Smooth muscle cell (in vitro differentiated cells): ENCODE measurements around the gene PEAR1. TPM values are rescaled to one million over a fixed set of nuclear protein-coding genes. Genes with fewer than 3 reads are reported as not detected.

Source experiments
- DNase-seq: peaks from one replicate; lab custom pipeline; 2025; ENCODE audit not compliant: unreplicated experiment; lab: John Stamatoyannopoulos, UW
- H2AFZ ChIP-seq: fragments of 200-600 bp; sonication (generic); 2 replicates; pipeline ENCODE4 v1.6.0; 2016; ENCODE audit warnings: antibody characterized with exemption, low read depth, mild to moderate bottlenecking
- H3F3A ChIP-seq: fragments of 200-600 bp; sonication (generic); 2 replicates; pipeline ENCODE4 v1.6.0; 2017; ENCODE audit warnings: antibody characterized with exemption, low read depth
- H3K27ac ChIP-seq: fragments of 200-600 bp; sonication (generic); 2 replicates; pipeline ENCODE4 v1.5.1; 2016; ENCODE audit warnings: low read depth, mild to moderate bottlenecking
- H3K27me3 ChIP-seq: fragments of 200-600 bp; sonication (generic); 2 replicates; pipeline ENCODE4 v1.6.1; 2016; ENCODE audit warnings: low read depth, mild to moderate bottlenecking
- H3K36me3 ChIP-seq: fragments of 200-600 bp; sonication (generic); 2 replicates; pipeline ENCODE4 v1.5.1; 2016; ENCODE audit warnings: low read depth
- H3K4me1 ChIP-seq: fragments of 200-600 bp; sonication (generic); 2 replicates; pipeline ENCODE4 v1.5.1; 2016; ENCODE audit warnings: low read depth
- H3K4me2 ChIP-seq: fragments of 200-600 bp; sonication (generic); 2 replicates; pipeline ENCODE4 v1.6.0; 2016; ENCODE audit warnings: mild to moderate bottlenecking
- H3K4me3 ChIP-seq: fragments of 200-600 bp; sonication (generic); 2 replicates; pipeline ENCODE4 v1.5.1; 2016; ENCODE audit warnings: mild to moderate bottlenecking
- H3K79me2 ChIP-seq: fragments of 200-600 bp; sonication (generic); 2 replicates; pipeline ENCODE4 v1.6.0; 2016; ENCODE audit warnings: low read depth, mild to moderate bottlenecking
- H3K9ac ChIP-seq: fragments of 200-600 bp; sonication (generic); 2 replicates; pipeline ENCODE4 v1.6.0; 2016; ENCODE audit warnings: low read depth
- H3K9me3 ChIP-seq: fragments of 200-600 bp; sonication (generic); replicated peaks from 2 replicates; pipeline ENCODE4 v1.5.1; 2016; ENCODE audit warnings: low read depth
- H4K20me1 ChIP-seq: fragments of 200-600 bp; sonication (generic); 2 replicates; pipeline ENCODE4 v1.6.0; 2016; ENCODE audit warnings: low read depth
- WGBS: methylation state at CpG from one replicate; pipeline ENCODE4 v1.1.7; 2016; ENCODE audit warnings: low lambda C conversion rate; 5-methylcytosine and 5-hydroxymethylcytosine counted together
- polyA plus RNA-seq: library from polyadenylated mRNA; unstranded; fragments of >200 nt; fragmentation: Nextera tagmentation; extraction: Ambion mirVana; gene quantifications from 2 replicates; pipeline ENCODE4 v1.2.1, GENCODE V29; 2016
- total RNA-seq: library from RNA; depleted of rRNA; stranded (reverse); fragments of >200 nt; gene quantifications from 2 replicates; pipeline ENCODE4 v1.2.3, GENCODE V29; 2014
- TF ChIP-seq, protein P1 (sequence below): fragments of 200-600 bp; sonication (generic); IDR thresholded peaks from 2 replicates; pipeline ENCODE4 v1.5.1; 2017; ENCODE audit warnings: borderline replicate concordance, mild to moderate bottlenecking, antibody characterized with exemption; ENCODE audit not compliant: insufficient read depth, poor library complexity, severe bottlenecking

PEAR1 gene
- total and polyA plus RNA-seq, 2 experiments from 2014 or later, result 2.3 to 3.7 TPM

DNA sequence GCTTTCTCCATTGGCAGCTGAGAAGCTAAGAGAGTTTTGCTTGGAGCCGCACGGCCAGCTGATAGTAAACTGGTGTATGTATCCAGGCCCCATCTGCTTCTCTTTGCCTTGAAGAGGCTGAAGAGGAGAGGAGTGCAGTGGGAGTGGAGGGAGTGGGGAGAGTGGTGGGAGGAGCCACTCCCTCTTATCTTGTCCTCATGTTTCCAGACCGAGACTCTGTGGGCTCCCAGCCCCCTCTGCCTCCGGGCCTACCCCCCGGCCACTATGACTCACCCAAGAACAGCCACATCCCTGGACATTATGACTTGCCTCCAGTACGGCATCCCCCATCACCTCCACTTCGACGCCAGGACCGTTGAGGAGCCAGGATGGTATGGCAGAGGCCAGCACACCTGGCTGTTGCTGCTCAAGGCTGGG is 20.9 kb downstream of the PEAR1 start:
- no peak overlapping the region for H3K27ac ChIP-seq
- H4K20me1 ChIP-seq, result no peaks in the 10 kb centered on the region
- H3K79me2 ChIP-seq, result no peaks in the 10 kb centered on the region
- no peaks in the 10 kb centered on the region for H3K9me3 ChIP-seq
- peaks cover 3% of the 10 kb centered on the region for H3K4me1 ChIP-seq
- peaks cover 6% of the 10 kb centered on the region for H3F3A ChIP-seq
- no peaks in the 10 kb centered on the region for H3K36me3 ChIP-seq
- no peak for DNase-seq
- peak overlapping the region; percentile 77 for H3K4me2 ChIP-seq
- H3K9ac ChIP-seq, result no peak overlapping the region
- no peaks in the 10 kb centered on the region for H3K27me3 ChIP-seq
- H3K4me3 ChIP-seq, result no peak overlapping the region
- TF ChIP-seq, protein P1, sequence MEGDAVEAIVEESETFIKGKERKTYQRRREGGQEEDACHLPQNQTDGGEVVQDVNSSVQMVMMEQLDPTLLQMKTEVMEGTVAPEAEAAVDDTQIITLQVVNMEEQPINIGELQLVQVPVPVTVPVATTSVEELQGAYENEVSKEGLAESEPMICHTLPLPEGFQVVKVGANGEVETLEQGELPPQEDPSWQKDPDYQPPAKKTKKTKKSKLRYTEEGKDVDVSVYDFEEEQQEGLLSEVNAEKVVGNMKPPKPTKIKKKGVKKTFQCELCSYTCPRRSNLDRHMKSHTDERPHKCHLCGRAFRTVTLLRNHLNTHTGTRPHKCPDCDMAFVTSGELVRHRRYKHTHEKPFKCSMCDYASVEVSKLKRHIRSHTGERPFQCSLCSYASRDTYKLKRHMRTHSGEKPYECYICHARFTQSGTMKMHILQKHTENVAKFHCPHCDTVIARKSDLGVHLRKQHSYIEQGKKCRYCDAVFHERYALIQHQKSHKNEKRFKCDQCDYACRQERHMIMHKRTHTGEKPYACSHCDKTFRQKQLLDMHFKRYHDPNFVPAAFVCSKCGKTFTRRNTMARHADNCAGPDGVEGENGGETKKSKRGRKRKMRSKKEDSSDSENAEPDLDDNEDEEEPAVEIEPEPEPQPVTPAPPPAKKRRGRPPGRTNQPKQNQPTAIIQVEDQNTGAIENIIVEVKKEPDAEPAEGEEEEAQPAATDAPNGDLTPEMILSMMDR, result no peak
- WGBS, result 26% methylated on average over 8 of the region's 9 CpGs
- no peak overlapping the region for H2AFZ ChIP-seq

DNA sequence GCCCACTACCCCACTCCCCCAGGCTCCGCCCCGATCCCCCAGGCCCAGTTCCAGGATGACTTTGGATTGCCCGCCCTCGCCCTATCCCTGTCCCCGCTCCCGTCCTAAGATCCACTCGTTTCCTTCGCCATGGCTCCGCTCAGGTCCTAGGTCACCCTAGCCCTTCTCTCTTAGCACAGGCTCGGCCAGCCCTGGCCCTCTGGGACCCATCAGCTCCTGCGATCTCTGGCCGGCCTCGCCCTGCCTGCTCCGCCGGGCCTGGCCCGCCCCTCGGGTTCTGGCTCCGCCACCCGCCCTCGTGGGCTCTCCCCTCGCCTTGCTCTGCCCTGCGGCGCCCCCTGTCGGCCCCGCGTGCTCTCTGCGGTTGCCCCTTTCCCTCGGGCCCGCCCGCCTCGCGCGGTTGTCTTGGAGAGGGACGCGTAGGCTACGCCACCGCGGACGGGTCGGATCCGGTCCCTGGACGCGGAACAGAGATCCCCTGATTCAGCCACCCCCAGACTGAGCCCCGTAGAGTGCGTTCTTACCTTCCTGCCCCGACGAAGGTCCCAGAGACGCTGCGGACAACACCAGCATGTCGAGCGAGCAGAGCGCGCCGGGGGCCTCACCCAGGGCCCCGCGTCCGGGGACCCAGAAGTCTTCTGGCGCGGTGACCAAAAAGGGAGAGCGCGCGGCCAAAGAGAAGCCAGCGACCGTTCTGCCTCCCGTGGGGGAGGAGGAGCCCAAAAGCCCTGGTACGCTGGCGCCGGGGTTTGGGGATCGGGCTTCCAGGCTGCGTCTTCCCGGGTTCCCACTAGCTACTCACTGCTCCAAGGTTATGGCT is 26.9 kb downstream of the PEAR1 start, which contains the start of gene LRRC71:
Gene LRRC71, plus strand, starts transcription at position 400 of the 820 bp plus-strand sequence. Its CDS starts 172 bp downstream, at position 572.
- Histone ChIP-seq H3K79me2 (no peaks in the 10 kb centered on the region), H2AFZ (no peak within 1 kb of the TSS), H3K27me3 (peaks cover 50% of the 10 kb centered on the region), H3K36me3 (no peaks in the 10 kb centered on the region), H3K4me2 (peak within 1 kb of the TSS; percentile 80), H4K20me1 (peaks cover 7% of the 10 kb centered on the region), H3K4me1 (peaks cover 11% of the 10 kb centered on the region), H3K27ac (no peak within 1 kb of the TSS), H3F3A (peaks cover 4% of the 10 kb centered on the region), H3K9me3 (no peaks in the 10 kb centered on the region), H3K4me3 (peak within 1 kb of the TSS; percentile 43), H3K9ac (no peak within 1 kb of the TSS)
- 4% methylated on average over 57 of the region's 71 CpGs for WGBS
- TF ChIP-seq, protein P1, result peak; percentile 95
- peak; percentile 68 for DNase-seq

DNA sequence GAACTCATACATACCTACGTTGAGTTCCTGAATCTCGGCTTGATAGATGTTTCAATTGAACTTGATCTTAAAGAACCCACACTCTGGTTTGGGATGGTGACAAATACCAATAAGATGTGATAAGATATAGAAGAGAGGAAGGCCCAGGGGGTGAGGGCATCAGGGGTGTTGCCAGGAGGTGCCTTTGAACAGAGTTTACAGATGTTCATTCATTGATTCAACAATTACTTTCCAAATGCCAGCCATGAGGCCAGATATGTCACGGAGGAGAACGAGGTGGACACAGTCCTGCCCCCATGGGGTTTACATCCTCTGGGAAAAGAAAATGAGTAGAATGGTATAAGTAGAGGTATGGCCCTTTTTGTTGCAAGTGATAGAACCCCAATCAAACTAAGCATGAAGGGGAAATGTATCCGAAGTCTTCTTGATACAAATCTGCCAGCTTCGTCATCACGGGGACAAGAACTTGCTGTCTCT is 27.6 kb downstream of the PEAR1 start:
- H3K79me2 ChIP-seq, result no peaks in the 10 kb centered on the region
- no peak overlapping the region for H3K27ac ChIP-seq
- H3K9me3 ChIP-seq, result no peaks in the 10 kb centered on the region
- no peak overlapping the region for H2AFZ ChIP-seq
- H3K4me1 ChIP-seq, result peaks cover 11% of the 10 kb centered on the region
- H3K36me3 ChIP-seq, result no peaks in the 10 kb centered on the region
- no peak overlapping the region for H3K4me3 ChIP-seq
- H3K4me2 ChIP-seq, result peak overlapping the region; percentile 80
- DNase-seq, result no peak
- no peak overlapping the region for H3K9ac ChIP-seq
- H3K27me3 ChIP-seq, result peaks cover 50% of the 10 kb centered on the region
- peaks cover 11% of the 10 kb centered on the region for H4K20me1 ChIP-seq
- 56% methylated on average over 7 of the region's 7 CpGs for WGBS
- TF ChIP-seq, protein P1, result no peak
- peaks cover 4% of the 10 kb centered on the region for H3F3A ChIP-seq
